Activated CD4-positive, alpha-beta memory T cell treated with anti-CD3 and anti-CD28 coated beads, Interleukin-2, amount 10 ng/mL, durations not matched to agents 7 days and 5 days (primary cell): ENCODE measurements around the gene LIG1. TPM values are rescaled to one million over a fixed set of nuclear protein-coding genes. Genes with fewer than 3 reads are reported as not detected.
"Not testable (repeated sequence)": the region's sequence is repeated elsewhere in the genome, so short reads cannot be mapped to it uniquely, and the experiment has no call there.

Experiments
- CTCF ChIA-PET: fragments of 350-600 bp; sonication (Branson Sonifier 250); formaldehyde crosslinking; loops from one replicate; lab custom pipeline; 2021; ENCODE audit warnings: antibody characterized with exemption, inconsistent platforms; lab: Charles Lee
- POLR2A ChIA-PET: fragments of 350-600 bp; sonication (Branson Sonifier 250); formaldehyde crosslinking; loops from one replicate; lab custom pipeline; 2021; ENCODE audit warnings: antibody characterized with exemption; lab: Charles Lee
- DNase-seq: peaks from one replicate; pipeline ENCODE4 v3.0.0-alpha.2; 2020
- H3K27ac Mint-ChIP-seq: one replicate; pipeline ENCODE4 v1.8.0; 2021; ENCODE audit warnings: mild to moderate bottlenecking, mixed read lengths
- H3K27me3 Mint-ChIP-seq: one replicate; pipeline ENCODE4 v1.8.0; 2021; ENCODE audit warnings: mixed read lengths
- H3K36me3 Mint-ChIP-seq: one replicate; pipeline ENCODE4 v1.8.0; 2021; ENCODE audit warnings: low read depth, mixed read lengths
- H3K4me1 Mint-ChIP-seq: one replicate; pipeline ENCODE4 v1.8.0; 2021; ENCODE audit warnings: mixed read lengths
- H3K4me3 Mint-ChIP-seq: one replicate; pipeline ENCODE4 v1.8.0; 2021; ENCODE audit warnings: mild to moderate bottlenecking, mixed read lengths
- H3K9me3 Mint-ChIP-seq: one replicate; pipeline ENCODE4 v1.8.0; 2021; ENCODE audit warnings: mixed read lengths
- total RNA-seq, 2 experiments: library from RNA; stranded (reverse); gene quantifications; one replicate each; pipeline ENCODE4 v1.2.3, GENCODE V29; 2021

Gene LIG1
- total RNA-seq, 2 experiments from 2014 or later = 137 to 146 TPM

GRCh38 chr19:48085904-48086864, 84.0 kb downstream of the LIG1 start:
- CTCF ChIA-PET = no interaction called here
- Mint-ChIP-seq H3K36me3 (no peaks in the 10 kb centered on the region), H3K4me3 (no peak overlapping the region), H3K4me1 (no peaks in the 10 kb centered on the region), H3K27ac (no peak overlapping the region), H3K9me3 (no peaks in the 10 kb centered on the region), H3K27me3 (no peaks in the 10 kb centered on the region)
- DNase-seq = no peak
- POLR2A ChIA-PET = no interaction called here

GRCh38 chr19:48085076-48085475, 85.1 kb downstream of the LIG1 start:
- POLR2A ChIA-PET = no interaction called here
- Mint-ChIP-seq H3K27ac (no peak overlapping the region), H3K4me1 (no peaks in the 10 kb centered on the region), H3K9me3 (no peaks in the 10 kb centered on the region), H3K4me3 (no peak overlapping the region), H3K27me3 (no peaks in the 10 kb centered on the region), H3K36me3 (no peaks in the 10 kb centered on the region)
- CTCF ChIA-PET = no interaction called here
- no peak for DNase-seq

- no peak for DNase-seq
- CTCF ChIA-PET = no interaction called here
- Mint-ChIP-seq H3K27ac (no peak overlapping the region), H3K36me3 (no peaks in the 10 kb centered on the region), H3K9me3 (no peaks in the 10 kb centered on the region), H3K27me3 (no peaks in the 10 kb centered on the region), H3K4me1 (no peaks in the 10 kb centered on the region), H3K4me3 (no peak overlapping the region)
- POLR2A ChIA-PET = no interaction called here
These were observed 89.0 kb downstream of the LIG1 start for GRCh38 chr19:48081106-48081505.

- H3K4me3 Mint-ChIP-seq, H3K4me1 Mint-ChIP-seq, H3K27ac Mint-ChIP-seq, POLR2A ChIA-PET, H3K9me3 Mint-ChIP-seq, H3K27me3 Mint-ChIP-seq, H3K36me3 Mint-ChIP-seq, CTCF ChIA-PET, DNase-seq: not testable (repeated sequence)
These were observed 99.9 kb downstream of the LIG1 start for GRCh38 chr19:48070177-48070769.

- POLR2A ChIA-PET = no interaction called here
- no peaks in the 10 kb centered on the region for H3K36me3 Mint-ChIP-seq
- peaks cover 2% of the 10 kb centered on the region for H3K9me3 Mint-ChIP-seq
- no peaks in the 10 kb centered on the region for H3K27me3 Mint-ChIP-seq
- no peak for DNase-seq
- H3K4me3 Mint-ChIP-seq = no peak overlapping the region
- CTCF ChIA-PET = no interaction called here
- H3K27ac Mint-ChIP-seq = no peak overlapping the region
- H3K4me1 Mint-ChIP-seq = no peaks in the 10 kb centered on the region
These were observed 100.7 kb downstream of the LIG1 start for GRCh38 chr19:48069435-48069834.

Other genes starting within 250 kb of the LIG1 start
- not detected for gene BSPH1, start 178.2 kb downstream of the LIG1 start, total RNA-seq
- not detected for gene ELSPBP1, start 175.7 kb downstream of the LIG1 start, total RNA-seq
- not detected for gene CABP5, start 126.3 kb downstream of the LIG1 start, total RNA-seq
- gene PLA2G4C, start 59.5 kb downstream of the LIG1 start, total RNA-seq = 10 to 100 TPM; 10.8 to 11.5 TPM
- 1 to 10 TPM; 7.0 to 7.8 TPM for gene ZSWIM9, start 336 bp upstream of the LIG1 start, total RNA-seq
- gene CARD8, start 85.6 kb upstream of the LIG1 start, total RNA-seq = 100 to 1,000 TPM; 247 to 253 TPM
- under 1 TPM; 0.15 to 0.20 TPM for gene ZNF114, start 99.7 kb upstream of the LIG1 start, total RNA-seq
- 100 to 1,000 TPM; 418 to 447 TPM for gene EMP3, start 155.2 kb upstream of the LIG1 start, total RNA-seq
- gene TMEM143, start 193.6 kb upstream of the LIG1 start, total RNA-seq = 10 to 100 TPM; 17.4 to 18.2 TPM
- under 1 TPM in 1 of 2 experiments, not detected in 1; 0.28 TPM for gene SYNGR4, start 194.0 kb upstream of the LIG1 start, total RNA-seq
- 10 to 100 TPM; 91.8 to 94.4 TPM for gene KDELR1, start 221.2 kb upstream of the LIG1 start, total RNA-seq
- under 1 TPM; 0.18 TPM for gene GRIN2D, start 223.3 kb upstream of the LIG1 start, total RNA-seq